ENCODE results near the gene HCRTR2. TPM values are rescaled to one million over a fixed set of nuclear protein-coding genes. Genes with fewer than 3 reads are reported as not detected.
"Not testable (repeated sequence)": the region's sequence is repeated elsewhere in the genome, so short reads cannot be mapped to it uniquely, and the experiment has no call there.

Gene HCRTR2
- total RNA-seq, 1 donor from 2014 or later, result not detected

- DNase-seq (ENCODE audit: low read depth in 2 of 2), result no peak
Measured at GRCh38 chr6:55212156-55212555, 37.8 kb downstream of the HCRTR2 start.

- DNase-seq (ENCODE audit: low read depth in 2 of 2), result no peak
Measured at GRCh38 chr6:55220961-55221360, 46.6 kb downstream of the HCRTR2 start.

- DNase-seq (ENCODE audit: low read depth in 2 of 2), result no peak
Measured at GRCh38 chr6:55227862-55228261, 53.5 kb downstream of the HCRTR2 start.

- peak in 1 of 2 donors; percentile 8 for DNase-seq (ENCODE audit: low read depth in 2 of 2)
Measured at GRCh38 chr6:55239099-55239498, 64.8 kb downstream of the HCRTR2 start.

- peak; percentile 24 to 49 for DNase-seq (ENCODE audit: low read depth in 2 of 2)
Measured at GRCh38 chr6:55240975-55241605, 66.8 kb downstream of the HCRTR2 start.

GRCh38 chr6:55250400-55250799, 76.1 kb downstream of the HCRTR2 start:
- no peak for DNase-seq (ENCODE audit: low read depth in 2 of 2)

GRCh38 chr6:55255113-55255512, 80.8 kb downstream of the HCRTR2 start:
- no peak for DNase-seq (ENCODE audit: low read depth in 2 of 2)

GRCh38 chr6:55260181-55260580, 85.9 kb downstream of the HCRTR2 start:
- no peak for DNase-seq (ENCODE audit: low read depth in 2 of 2)

- no peak for DNase-seq (ENCODE audit: low read depth in 2 of 2)
Measured at GRCh38 chr6:55265409-55266114, 91.2 kb downstream of the HCRTR2 start.

GRCh38 chr6:55266896-55267295, 92.6 kb downstream of the HCRTR2 start:
- no peak for DNase-seq (ENCODE audit: low read depth in 2 of 2)

GRCh38 chr6:55276745-55277530, 102.6 kb downstream of the HCRTR2 start:
- DNase-seq (ENCODE audit: low read depth in 2 of 2), result peak; percentile 56 to 68

- DNase-seq (ENCODE audit: low read depth in 2 of 2), result no peak
Measured at GRCh38 chr6:55277646-55278045, 103.3 kb downstream of the HCRTR2 start.

- no peak for DNase-seq (ENCODE audit: low read depth in 2 of 2)
Measured at GRCh38 chr6:55281215-55281614, 106.9 kb downstream of the HCRTR2 start.

- no peak for DNase-seq (ENCODE audit: low read depth in 2 of 2)
Measured at GRCh38 chr6:55282115-55282514, 107.8 kb downstream of the HCRTR2 start.

GRCh38 chr6:55286824-55287223, 112.5 kb downstream of the HCRTR2 start:
- DNase-seq (ENCODE audit: low read depth in 2 of 2), result no peak

GRCh38 chr6:55290736-55291135, 116.4 kb downstream of the HCRTR2 start:
- DNase-seq (ENCODE audit: low read depth in 2 of 2), result no peak

- DNase-seq (ENCODE audit: low read depth in 2 of 2), result peak in 1 of 2 donors; percentile 20
Measured at GRCh38 chr6:55293116-55293515, 118.8 kb downstream of the HCRTR2 start.

- DNase-seq (ENCODE audit: low read depth in 2 of 2), result not testable (repeated sequence)
Measured at GRCh38 chr6:55297214-55297613, 122.9 kb downstream of the HCRTR2 start.

GRCh38 chr6:55299286-55299985, 125.1 kb downstream of the HCRTR2 start:
- DNase-seq (ENCODE audit: low read depth in 2 of 2), result no peak

- no peak for DNase-seq (ENCODE audit: low read depth in 2 of 2)
Measured at GRCh38 chr6:55304747-55305146, 130.4 kb downstream of the HCRTR2 start.

- DNase-seq (ENCODE audit: low read depth in 2 of 2), result no peak
Measured at GRCh38 chr6:55319961-55320695, 145.8 kb downstream of the HCRTR2 start.
